Measurements from ENCODE around the gene TP63.
"Not testable (repeated sequence)": the region's sequence is repeated elsewhere in the genome, so short reads cannot be mapped to it uniquely, and the experiment has no call there.

The TP63 gene

DNA sequence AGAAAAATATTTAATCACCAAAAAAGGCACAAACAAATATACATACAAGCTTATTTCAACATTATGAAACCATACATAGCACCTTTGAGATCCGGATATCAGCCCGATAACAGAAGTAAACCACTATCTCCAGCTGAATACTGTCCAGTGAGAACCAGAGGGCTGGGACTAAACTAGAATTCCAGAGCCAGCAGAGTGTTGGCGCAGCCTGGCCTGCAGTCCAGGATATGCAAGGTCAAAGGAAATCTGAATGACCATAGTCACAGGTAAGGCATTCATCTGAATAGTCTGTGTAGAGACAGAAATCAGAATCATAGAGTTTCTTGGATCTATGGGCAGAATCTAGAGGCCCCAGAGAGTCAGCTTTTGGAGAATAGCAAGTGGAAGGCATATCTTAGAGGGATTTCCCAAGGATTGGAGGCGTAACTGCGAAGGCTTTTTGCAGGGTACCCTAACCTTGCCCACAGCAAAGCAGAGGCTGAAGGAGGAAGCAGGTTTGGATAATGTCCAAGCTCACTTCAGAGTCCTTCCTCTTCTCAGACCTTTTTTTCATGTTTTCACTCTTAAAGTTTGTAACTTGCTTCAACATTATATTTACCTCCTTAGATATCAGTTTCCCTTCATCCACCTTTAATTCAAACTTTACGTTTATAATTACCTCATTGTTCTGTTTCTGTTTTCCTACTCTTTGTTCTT is 32.5 kb upstream of the TP63 start:
- ChIA-PET POLR2A (no interaction called here), CTCF (no interaction called here)
- no peak overlapping the region for H3K4me3 ChIP-seq (ENCODE audit: low read depth, low read length)
- TF ChIP-seq, protein P1, sequence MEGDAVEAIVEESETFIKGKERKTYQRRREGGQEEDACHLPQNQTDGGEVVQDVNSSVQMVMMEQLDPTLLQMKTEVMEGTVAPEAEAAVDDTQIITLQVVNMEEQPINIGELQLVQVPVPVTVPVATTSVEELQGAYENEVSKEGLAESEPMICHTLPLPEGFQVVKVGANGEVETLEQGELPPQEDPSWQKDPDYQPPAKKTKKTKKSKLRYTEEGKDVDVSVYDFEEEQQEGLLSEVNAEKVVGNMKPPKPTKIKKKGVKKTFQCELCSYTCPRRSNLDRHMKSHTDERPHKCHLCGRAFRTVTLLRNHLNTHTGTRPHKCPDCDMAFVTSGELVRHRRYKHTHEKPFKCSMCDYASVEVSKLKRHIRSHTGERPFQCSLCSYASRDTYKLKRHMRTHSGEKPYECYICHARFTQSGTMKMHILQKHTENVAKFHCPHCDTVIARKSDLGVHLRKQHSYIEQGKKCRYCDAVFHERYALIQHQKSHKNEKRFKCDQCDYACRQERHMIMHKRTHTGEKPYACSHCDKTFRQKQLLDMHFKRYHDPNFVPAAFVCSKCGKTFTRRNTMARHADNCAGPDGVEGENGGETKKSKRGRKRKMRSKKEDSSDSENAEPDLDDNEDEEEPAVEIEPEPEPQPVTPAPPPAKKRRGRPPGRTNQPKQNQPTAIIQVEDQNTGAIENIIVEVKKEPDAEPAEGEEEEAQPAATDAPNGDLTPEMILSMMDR (IDR thresholded peaks at IDR 0.05; ENCODE audit: insufficient read depth, low read length, missing control alignments), result no peak
- no peak for DNase-seq (ENCODE audit: low read depth, low spot score)

DNA sequence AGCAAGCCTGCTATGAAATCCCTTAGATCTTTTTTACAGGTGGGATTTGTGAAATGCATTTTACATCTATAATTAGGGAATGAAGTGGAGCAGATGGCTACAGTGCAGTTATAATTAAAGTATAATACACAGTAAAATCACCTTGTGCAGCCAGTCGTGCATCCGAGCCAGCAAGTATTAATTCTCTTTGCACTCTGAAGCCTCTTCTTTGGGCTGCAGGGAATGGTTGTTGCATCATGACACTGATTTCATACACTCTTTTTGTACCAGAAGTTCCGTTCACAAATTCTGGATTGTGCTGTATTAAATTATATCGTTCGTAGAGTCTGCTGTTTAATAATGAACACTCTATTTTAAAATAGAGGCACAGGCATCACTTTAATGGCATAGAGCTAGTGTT is 28.7 kb upstream of the TP63 start:
- DNase-seq (ENCODE audit: low read depth, low spot score), result no peak
- no peak overlapping the region for H3K4me3 ChIP-seq (ENCODE audit: low read depth, low read length)
- ChIA-PET CTCF (no interaction called here), POLR2A (no interaction called here)
- TF ChIP-seq, protein P1 (IDR thresholded peaks at IDR 0.05; ENCODE audit: insufficient read depth, low read length, missing control alignments), result no peak

DNA sequence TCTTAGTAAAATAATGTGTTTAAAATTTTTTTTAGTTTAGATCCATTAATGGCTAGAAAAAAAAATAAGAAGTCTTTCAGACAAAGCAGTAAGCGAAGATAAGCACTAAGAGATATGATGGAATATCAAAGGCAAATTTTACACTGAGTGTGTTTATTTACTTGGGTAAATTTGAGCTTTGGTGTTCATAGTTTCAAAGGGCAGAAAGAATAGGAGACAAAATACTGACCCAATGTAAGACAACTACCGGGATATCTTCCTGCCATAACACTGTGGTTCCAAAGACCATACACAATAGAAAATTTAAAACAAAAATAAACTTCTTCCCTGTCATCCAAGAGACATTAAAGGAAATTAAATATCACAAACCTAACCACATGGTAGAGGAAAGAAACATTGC is 25.5 kb upstream of the TP63 start:
- H3K4me3 ChIP-seq (ENCODE audit: low read depth, low read length), result no peak overlapping the region
- no peak for DNase-seq (ENCODE audit: low read depth, low spot score)
- ChIA-PET POLR2A (no interaction called here), CTCF (interaction anchor here (0.7 kb wide), 1 partner anchor 398 kb away, joined by 3 read pairs; no protein-coding TSS in a partner anchor)
- TF ChIP-seq, protein P1 (IDR thresholded peaks at IDR 0.05; ENCODE audit: insufficient read depth, low read length, missing control alignments), result no peak

GRCh38 chr3:189606774-189607173 is 24.4 kb upstream of the TP63 start:
- H3K4me3 ChIP-seq (ENCODE audit: low read depth, low read length), result no peak overlapping the region
- ChIA-PET POLR2A (no interaction called here), CTCF (no interaction called here)
- TF ChIP-seq, protein P1 (IDR thresholded peaks at IDR 0.05; ENCODE audit: insufficient read depth, low read length, missing control alignments), result no peak
- no peak for DNase-seq (ENCODE audit: low read depth, low spot score)

DNA sequence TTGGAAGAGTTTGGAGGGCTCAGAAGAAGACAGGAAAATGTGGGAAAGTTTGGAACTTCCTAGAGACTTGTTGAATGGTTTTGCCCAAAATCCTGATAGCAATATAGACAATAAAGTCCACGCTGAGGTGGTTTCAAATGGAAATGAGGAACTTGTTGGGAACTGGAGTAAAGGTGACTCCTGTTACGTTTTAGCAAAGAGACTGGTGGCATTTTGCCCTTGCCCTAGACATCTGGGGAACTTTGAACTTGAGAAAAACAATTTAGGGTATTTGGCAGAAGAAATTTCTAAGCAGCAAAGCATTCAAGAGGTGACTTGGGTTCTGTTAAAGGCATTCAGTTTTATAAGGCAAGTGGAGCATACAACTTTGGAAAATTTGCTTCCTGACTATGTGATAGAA is 18.5 kb upstream of the TP63 start:
- H3K4me3 ChIP-seq (ENCODE audit: low read depth, low read length); CTCF ChIA-PET; DNase-seq (ENCODE audit: low read depth, low spot score); POLR2A ChIA-PET: not testable (repeated sequence)

- TF ChIP-seq, protein P1 (IDR thresholded peaks at IDR 0.05; ENCODE audit: insufficient read depth, low read length, missing control alignments), result no peak
- CTCF ChIA-PET, result no interaction called here
- POLR2A ChIA-PET, result no interaction called here
- DNase-seq (ENCODE audit: low read depth, low spot score), result no peak
- H3K4me3 ChIP-seq (ENCODE audit: low read depth, low read length), result no peak overlapping the region
These were observed 18.1 kb upstream of the TP63 start for GRCh38 chr3:189613122-189613521.

- TF ChIP-seq, protein P1 (IDR thresholded peaks at IDR 0.05; ENCODE audit: insufficient read depth, low read length, missing control alignments), result no peak
- POLR2A ChIA-PET, result no interaction called here
- CTCF ChIA-PET, result no interaction called here
- no peak for DNase-seq (ENCODE audit: low read depth, low spot score)
- H3K4me3 ChIP-seq (ENCODE audit: low read depth, low read length), result no peak overlapping the region
These were observed 9.1 kb upstream of the TP63 start for GRCh38 chr3:189621948-189622603.

Measured in AG04449 (cell line).